Gastrocnemius medialis (tissue), 4 donors: Measurements from ENCODE around the gene OR5AS1.

Experiments used
- CTCF ChIP-seq, 5 experiments: fragments of 450-650 bp in 3 of 5; fragments of 200-600 bp in 2 of 5; sonication (generic) in 2 of 5; IDR thresholded peaks in 4 of 5; conservative IDR thresholded peaks in 1 of 5; 1 replicate in 4 of 5; 2 replicates in 1 of 5; pipeline ENCODE4 v1.5.1; 2016 to 2019; ENCODE audit warnings: antibody characterized with exemption in 5 of 5, mild to moderate bottlenecking in 3 of 5, moderate library complexity in 3 of 5
- POLR2A ChIP-seq, 2 donors: fragments of 450-650 bp; IDR thresholded peaks; one replicate each; pipeline ENCODE4 v1.6.1; 2017; ENCODE audit warnings: antibody characterized with exemption in 2 of 2, mild to moderate bottlenecking in 2 of 2, moderate library complexity in 2 of 2

DNA sequence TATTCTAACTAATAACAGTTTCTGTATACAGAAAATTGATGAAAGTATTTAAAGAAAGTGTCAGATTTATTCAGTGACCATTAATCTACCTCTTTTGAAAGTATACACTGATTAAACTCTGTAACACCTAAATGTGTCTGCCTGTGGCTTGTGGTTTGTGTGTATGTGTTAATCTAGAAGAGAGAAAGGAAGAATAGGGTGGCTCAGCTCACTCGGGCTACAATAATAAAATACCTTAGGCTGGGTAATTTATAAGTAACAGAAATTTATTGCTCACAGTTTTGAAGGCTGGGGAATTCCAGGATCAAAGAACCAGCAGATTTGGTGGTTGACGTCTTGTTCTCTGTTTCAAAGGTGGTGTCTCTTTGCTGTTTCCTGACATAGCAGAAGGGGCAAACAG is 13.6 kb upstream of the OR5AS1 start:
- TF ChIP-seq CTCF (IDR thresholded peaks at IDR 0.05 in 4 of 5, conservative IDR thresholded peaks at IDR 0.05 in 1 of 5): no peak
- TF ChIP-seq POLR2A (IDR thresholded peaks at IDR 0.05): no peak
